Mononuclear cell (primary cell): ENCODE measurements around the gene DRC1. TPM values are rescaled to one million over a fixed set of nuclear protein-coding genes. Genes with fewer than 3 reads are reported as not detected.

Experiments used
- H3K27me3 ChIP-seq: 2 replicates; pipeline ENCODE4 v1.6.0; 2011; ENCODE audit warnings: low read length, control low read depth; ENCODE audit not compliant: insufficient read depth
- H3K4me1 ChIP-seq: 2 replicates; pipeline ENCODE4 v1.5.1; 2011; ENCODE audit warnings: mild to moderate bottlenecking, low read length, control low read depth; ENCODE audit not compliant: insufficient read depth
- H3K4me3 ChIP-seq: 2 replicates; pipeline ENCODE4 v1.5.1; 2011; ENCODE audit warnings: mild to moderate bottlenecking, low read length, moderate library complexity
- H3K9me3 ChIP-seq: 2 replicates; pipeline ENCODE4 v1.5.1; 2011; ENCODE audit warnings: low read depth, mild to moderate bottlenecking, control low read depth, low read length
- total RNA-seq: library from RNA; depleted of rRNA; stranded (reverse); fragments of >200 nt; gene quantifications from one replicate; pipeline ENCODE4 v1.2.3, GENCODE V29; 2012

Gene DRC1
- total RNA-seq, 1 donor: not detected

DNA sequence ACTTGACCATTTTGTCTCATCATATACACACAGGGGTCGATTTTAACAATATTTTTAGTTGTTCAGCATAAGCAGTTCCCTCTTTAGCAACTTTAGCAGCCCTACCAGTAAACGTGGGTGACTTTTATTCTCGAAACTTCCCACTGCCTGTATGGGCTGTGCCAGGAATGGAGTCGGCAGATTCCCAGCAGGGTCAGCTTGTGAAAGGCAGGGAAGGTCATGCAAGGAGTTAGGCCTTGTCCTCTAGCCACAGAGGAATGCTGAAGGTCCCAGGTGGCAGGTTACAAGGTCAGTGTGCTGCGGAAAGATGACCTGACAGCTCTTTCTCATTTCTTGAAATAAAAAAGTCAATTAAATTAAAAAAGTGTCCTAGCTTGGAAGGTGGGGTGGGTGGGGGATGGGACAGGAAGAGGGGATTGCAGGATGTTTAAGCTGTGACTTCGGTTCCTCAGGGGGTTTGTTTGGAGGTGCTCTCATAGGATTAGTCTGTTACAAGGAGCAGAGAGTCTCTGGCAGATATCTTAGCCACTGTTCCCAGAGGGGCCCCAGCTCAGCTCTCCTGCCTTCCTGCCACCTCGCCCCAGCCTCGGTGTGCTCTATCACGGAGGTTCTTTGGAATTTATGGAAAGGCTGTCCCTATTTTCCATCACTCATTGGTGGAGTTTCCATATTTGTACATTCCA is 21.4 kb downstream of the DRC1 start:
- Histone ChIP-seq H3K27me3 (no peaks in the 10 kb centered on the region), H3K4me1 (no peaks in the 10 kb centered on the region), H3K9me3 (no peaks in the 10 kb centered on the region), H3K4me3 (no peak overlapping the region)

DNA sequence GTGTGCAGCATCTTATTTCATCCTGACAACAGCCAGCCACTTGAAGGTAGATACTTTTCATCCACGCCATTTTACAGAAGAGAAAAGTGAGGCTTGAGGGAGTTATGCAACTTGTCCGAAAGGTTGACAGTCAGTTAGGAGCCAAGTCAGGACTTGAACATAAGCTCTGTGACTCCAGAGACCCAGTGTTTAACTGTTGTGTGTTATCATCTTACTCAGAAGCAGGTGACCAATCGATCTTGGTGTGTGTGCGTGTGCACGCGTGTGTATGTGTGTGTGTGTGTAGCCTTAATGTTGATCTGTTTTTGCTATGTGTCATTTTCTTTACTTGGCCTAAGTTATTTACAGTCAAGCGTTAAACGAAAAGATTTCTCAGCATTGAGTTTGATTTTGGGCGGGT is 22.0 kb downstream of the DRC1 start:
- no peak overlapping the region for H3K4me3 ChIP-seq
- H3K4me1 ChIP-seq: no peaks in the 10 kb centered on the region
- H3K9me3 ChIP-seq: no peaks in the 10 kb centered on the region
- H3K27me3 ChIP-seq: no peaks in the 10 kb centered on the region

DNA sequence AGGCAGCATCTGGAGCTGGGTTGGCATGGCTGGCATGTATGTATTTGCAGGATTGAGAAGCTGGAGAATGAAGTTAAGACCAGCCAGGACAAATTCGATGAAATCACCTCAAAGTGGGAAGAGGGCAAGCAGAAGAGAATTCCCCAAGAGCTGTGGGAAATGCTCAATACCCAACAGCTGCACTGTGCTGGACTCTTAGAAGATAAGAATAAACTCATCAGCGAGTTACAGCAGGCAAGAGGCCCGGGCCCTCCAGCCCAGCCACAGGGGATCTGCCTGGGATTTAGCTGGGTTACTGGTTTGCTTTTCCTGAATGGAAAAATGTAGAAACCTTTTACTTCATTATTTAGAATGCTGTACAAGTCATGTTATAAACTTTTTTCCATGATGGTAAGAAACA is 22.5 kb downstream of the DRC1 start:
- Histone ChIP-seq H3K4me1 (no peaks in the 10 kb centered on the region), H3K4me3 (no peak overlapping the region), H3K27me3 (no peaks in the 10 kb centered on the region), H3K9me3 (no peaks in the 10 kb centered on the region)

DNA sequence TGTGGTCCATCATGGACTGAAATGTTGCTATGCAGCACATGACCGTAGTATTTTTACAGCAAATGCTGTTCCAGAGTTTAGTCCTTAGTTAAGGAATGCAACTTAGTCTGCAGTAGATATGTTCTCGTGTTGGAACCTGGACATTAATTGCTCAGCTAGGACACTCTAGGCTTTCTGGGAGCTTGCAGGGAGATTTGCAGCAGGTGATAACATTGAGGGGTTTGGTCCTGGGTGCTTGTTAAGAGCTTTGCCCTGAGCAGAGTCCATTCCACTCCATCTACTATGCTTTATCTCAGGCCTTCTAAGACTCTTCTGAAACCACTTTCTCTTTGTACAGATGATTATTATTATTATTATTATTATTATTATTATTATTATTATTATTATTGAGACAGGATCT is 27.1 kb downstream of the DRC1 start:
- no peaks in the 10 kb centered on the region for H3K4me1 ChIP-seq
- H3K4me3 ChIP-seq: no peak overlapping the region
- no peaks in the 10 kb centered on the region for H3K9me3 ChIP-seq
- no peaks in the 10 kb centered on the region for H3K27me3 ChIP-seq

DNA sequence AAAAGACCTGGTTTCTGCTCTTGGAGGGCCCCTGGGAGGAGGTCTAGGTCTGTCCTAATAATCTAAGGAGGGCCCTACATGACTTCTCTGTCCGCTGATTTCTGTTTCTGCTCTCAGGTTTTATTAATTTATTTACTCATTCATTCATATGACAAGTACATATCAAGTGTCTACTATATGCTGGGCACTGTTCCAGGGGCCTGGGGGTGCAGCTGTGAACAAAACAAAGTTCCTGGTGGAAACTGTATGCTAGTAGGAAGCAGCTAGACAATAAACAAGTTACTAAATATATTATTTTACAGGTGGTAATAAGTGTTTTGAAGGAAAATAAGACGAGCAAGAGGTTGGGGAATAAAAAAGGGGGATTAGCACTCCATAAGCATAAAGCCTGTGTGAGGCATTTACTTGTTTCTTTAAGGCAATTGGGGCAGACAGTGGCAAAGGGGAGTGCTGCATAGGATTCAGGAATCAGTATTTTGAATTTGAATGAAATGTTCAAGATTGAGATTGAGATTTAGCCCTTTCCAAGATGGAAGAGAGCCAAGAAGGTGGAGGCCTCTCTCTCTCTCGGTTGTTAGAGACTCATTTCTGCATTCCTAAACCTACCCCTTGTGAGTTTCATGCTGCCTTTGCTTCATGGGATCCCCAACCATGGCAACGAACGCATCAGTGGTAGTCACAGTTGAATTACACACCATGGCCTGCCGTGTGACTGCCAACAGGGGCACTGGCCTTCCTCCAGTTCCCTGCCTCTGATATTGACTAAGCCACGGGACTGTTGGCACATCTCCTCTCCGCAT is 28.3 kb downstream of the DRC1 start:
- Histone ChIP-seq H3K4me1 (no peaks in the 10 kb centered on the region), H3K9me3 (no peaks in the 10 kb centered on the region), H3K4me3 (no peak overlapping the region), H3K27me3 (no peaks in the 10 kb centered on the region)

DNA sequence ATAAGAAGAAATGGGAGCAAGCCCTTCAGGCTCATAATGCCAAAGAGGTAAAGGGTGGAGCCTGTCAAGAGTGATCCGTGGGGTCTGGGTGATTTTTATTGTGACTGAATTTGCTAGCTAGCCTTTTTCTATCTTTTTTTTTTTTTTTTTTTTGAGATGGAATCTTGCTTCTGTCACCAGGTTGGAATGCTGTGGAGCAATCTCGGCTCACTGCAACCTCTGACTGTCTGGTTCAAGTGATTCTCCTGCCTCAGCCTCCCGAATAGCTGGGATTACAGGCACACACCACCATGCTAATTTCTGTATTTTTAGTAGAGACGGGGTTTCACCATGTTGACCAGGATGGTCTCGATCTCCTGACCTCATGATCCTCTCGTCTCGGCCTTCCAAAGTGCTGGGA is 29.1 kb downstream of the DRC1 start:
- Histone ChIP-seq H3K9me3 (no peaks in the 10 kb centered on the region), H3K27me3 (no peaks in the 10 kb centered on the region)

DNA sequence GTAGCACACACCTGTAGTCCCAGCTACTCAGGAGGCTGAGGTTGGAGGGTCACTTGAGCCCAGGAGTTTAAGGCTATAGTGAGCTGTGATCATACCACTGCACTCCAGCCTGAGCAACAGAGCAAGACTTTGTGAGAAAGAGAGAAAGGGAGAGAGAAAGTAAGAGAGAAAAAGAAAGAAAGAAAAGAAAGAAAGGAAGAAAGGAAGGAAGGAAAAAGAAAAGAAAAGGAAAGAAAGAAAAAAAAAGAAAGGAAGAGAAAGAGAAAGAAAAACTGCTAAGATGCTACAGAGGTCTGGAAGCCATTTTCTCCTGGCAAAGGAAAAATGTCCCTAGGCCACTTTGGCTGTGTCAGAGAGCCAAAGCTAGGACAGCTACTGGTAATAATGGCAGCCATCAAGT is 30.6 kb downstream of the DRC1 start:
- Histone ChIP-seq H3K9me3 (no peaks in the 10 kb centered on the region), H3K4me3 (no peak overlapping the region), H3K4me1 (no peaks in the 10 kb centered on the region), H3K27me3 (no peaks in the 10 kb centered on the region)

More for the DNA sequence above, 29.1 kb downstream of the DRC1 start:
- Histone ChIP-seq H3K4me3 (no peak overlapping the region), H3K4me1 (no peaks in the 10 kb centered on the region)

DNA sequence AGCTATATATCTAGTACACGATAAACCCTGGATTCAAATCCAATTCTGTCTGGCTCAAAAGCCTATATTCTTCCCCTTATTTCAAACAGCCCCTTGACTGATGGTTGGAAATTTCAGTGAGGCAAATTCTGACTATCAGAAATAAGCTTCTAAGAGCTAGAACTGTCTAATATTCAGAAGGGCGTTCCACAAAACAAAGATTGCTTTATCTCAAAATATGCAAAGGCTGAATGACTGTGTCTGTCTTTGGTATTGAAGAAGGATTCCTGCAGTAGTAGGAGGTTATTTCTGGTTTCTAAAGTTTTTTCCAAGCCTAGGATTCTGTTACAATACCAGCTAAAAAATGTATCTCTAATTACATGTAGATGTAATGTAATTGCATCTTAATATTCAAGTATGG is 31.1 kb downstream of the DRC1 start:
- Histone ChIP-seq H3K9me3 (no peaks in the 10 kb centered on the region), H3K4me1 (no peaks in the 10 kb centered on the region), H3K4me3 (no peak overlapping the region), H3K27me3 (no peaks in the 10 kb centered on the region)

DNA sequence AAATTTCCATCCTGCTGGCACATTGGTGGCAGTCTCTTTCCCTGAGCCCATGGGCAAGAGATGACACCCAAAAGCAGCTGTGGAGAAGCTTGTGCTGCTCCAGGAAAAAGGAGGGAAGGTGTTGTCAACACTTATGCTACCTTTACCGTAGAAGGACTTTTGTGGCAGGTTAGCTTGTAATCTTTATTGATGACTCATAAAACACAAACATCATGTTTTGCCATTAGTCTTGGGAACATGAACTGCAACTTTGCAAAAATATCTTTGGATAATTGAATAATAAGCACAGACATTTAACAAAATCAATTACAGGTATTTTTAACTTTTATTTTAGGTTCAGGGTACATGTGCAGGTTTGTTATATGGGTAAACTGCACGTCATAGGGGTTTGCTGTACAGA is 33.4 kb downstream of the DRC1 start:
- Histone ChIP-seq H3K4me1 (no peaks in the 10 kb centered on the region), H3K9me3 (no peaks in the 10 kb centered on the region), H3K27me3 (no peaks in the 10 kb centered on the region), H3K4me3 (no peak overlapping the region)

DNA sequence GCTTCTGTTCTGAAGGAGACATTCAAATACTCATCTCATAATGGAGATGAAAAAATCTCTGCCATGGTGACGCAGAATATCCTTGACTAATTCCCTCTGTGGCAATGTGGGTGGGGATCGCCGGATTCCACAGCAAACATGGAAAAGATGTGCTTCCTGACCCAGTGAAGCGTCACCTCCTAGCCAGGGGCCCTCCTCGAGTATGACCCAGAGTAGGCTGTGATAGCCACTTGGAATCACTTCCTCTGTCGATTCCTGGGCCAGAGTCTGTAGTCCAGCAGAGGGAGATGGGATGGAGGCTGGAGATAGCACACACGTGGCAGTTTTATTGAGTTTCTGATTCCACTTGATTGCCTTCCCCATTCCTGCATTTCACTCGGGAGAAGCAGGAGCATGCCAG is 36.8 kb downstream of the DRC1 start:
- Histone ChIP-seq H3K4me3 (no peak overlapping the region), H3K27me3 (no peaks in the 10 kb centered on the region), H3K9me3 (no peaks in the 10 kb centered on the region), H3K4me1 (no peaks in the 10 kb centered on the region)

DNA sequence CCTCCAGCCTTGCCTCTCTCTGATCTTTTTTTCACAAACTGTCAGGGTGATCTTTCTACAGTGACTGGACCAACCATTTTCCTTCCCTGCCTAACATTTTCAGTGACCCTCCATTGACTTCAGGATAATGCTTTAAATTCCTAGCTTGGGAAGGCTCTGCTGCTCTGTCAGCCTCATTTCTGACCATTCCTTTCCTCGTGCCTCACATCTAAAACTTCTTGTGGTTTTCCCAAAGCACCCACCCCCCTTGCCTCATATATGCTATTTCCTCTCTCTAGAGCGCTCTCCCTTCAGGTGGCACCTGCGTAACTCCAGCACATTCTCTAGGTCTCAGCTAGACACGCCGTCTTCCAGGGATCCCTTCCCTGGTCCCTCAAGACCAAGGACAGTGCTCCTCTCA is 37.2 kb downstream of the DRC1 start:
- H3K4me3 ChIP-seq: no peak overlapping the region
- H3K4me1 ChIP-seq: no peaks in the 10 kb centered on the region
- H3K27me3 ChIP-seq: no peaks in the 10 kb centered on the region
- H3K9me3 ChIP-seq: no peaks in the 10 kb centered on the region

DNA sequence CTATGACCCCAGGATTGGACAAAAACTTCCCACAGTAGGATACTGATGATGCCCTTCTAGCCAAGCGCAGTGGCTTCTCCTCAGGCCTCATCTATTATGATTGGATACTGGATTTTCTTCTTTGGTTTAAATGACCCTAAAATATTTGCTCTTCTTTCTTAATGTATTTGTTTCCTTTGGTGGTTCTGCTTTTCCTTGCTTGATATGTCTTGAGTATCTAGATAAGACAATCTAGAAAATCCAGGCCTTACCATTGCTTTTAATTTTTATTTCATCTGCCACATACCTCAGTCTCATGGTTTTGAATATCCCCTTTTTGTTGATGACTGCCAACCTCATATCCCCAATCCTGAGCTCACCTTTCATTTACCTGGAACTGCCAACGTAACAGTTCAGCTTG is 40.6 kb downstream of the DRC1 start:
- H3K4me3 ChIP-seq: no peak overlapping the region
- no peaks in the 10 kb centered on the region for H3K4me1 ChIP-seq
- H3K9me3 ChIP-seq: no peaks in the 10 kb centered on the region
- no peaks in the 10 kb centered on the region for H3K27me3 ChIP-seq

DNA sequence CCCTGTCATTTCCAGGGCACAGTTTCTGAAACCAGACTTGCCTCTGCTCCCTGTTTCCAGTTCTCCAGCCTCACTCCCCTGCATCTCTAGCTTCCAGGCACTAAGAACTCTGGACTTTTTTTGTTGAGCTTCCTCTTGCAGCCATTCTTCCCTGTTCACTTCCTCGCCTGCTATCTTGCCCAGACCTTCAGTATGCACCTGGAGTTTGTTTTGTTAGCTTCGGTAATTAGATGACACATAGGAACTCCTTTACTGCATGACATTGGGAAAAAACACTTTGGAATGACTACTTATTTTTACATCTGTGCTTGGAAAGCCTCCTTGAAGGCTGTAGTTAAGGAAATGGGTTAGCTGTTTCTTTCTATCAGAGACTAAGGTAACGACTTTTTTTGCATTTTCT is 41.0 kb downstream of the DRC1 start:
- H3K4me3 ChIP-seq: no peak overlapping the region
- no peaks in the 10 kb centered on the region for H3K9me3 ChIP-seq
- no peaks in the 10 kb centered on the region for H3K27me3 ChIP-seq
- H3K4me1 ChIP-seq: no peaks in the 10 kb centered on the region

DNA sequence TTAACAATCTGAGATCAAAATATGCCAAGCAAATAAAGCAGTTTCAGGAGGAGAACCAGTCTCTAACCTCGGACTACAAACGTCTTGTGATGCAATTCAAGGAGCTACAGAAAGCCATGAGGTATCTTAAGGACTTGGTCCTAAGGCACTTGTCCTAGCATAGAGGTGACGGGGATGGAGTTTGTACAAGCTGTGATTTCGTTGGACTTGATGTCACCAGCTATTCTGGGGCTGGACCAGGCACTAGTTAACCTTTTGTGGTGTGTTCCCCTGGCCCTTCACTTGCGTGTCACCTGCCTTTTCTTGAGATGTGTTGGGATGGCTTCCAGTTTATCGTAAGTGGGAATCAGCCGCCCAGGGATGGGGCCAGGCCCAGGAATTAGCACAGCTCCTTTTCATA is 42.5 kb downstream of the DRC1 start:
- Histone ChIP-seq H3K4me3 (no peak overlapping the region), H3K4me1 (no peaks in the 10 kb centered on the region), H3K27me3 (no peaks in the 10 kb centered on the region), H3K9me3 (no peaks in the 10 kb centered on the region)

DNA sequence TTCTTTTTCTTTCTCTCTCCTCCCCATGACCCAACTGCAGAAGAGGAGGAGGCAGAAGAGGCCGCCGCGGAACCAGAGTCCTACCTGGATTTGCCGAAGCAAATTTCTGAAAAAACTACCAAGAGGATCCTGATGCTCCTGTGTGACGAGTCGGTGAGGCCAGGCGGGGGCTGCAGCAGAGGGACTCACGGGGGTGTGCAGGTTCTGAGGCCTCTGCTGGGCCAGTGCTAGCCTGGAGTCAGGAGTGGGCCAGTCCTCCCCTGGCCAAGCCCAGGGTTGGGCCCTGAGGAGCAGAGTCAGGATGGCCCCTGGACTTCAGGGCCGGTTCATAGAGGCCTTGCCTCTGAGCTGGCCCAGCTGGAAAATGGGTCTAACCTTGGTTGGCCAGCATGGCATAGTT is 46.9 kb downstream of the DRC1 start:
- Histone ChIP-seq H3K4me3 (no peak overlapping the region), H3K4me1 (no peaks in the 10 kb centered on the region), H3K27me3 (no peaks in the 10 kb centered on the region), H3K9me3 (no peaks in the 10 kb centered on the region)
